Smooth muscle cell of bladder (primary cell): ENCODE results near the gene TACC2. TPM values are rescaled to one million over a fixed set of nuclear protein-coding genes. Genes with fewer than 3 reads are reported as not detected.

Experiments used
- total RNA-seq: library from RNA; depleted of rRNA; stranded (reverse); fragments of >200 nt; gene quantifications from 2 replicates; pipeline ENCODE4 v1.2.3, GENCODE V29; 2014

TACC2 gene
- 2.3 and 2.7 TPM in 2 replicates for total RNA-seq

GRCh38 chr10:121988361-121989324, at the start of gene TACC2:
Gene TACC2, plus strand, starts transcription at chr10:121989163. Its CDS starts 32,819 bp downstream, at chr10:122021982.

GRCh38 chr10:121974535-121975294, 14.2 kb upstream of the TACC2 start, which contains the start of gene NSMCE4A:
Gene NSMCE4A, minus strand, starts transcription at chr10:121975217. Its CDS starts 52 bp downstream, at chr10:121975165.

GRCh38 chr10:122271076-122271475, 282.1 kb downstream of the TACC2 start, which contains the start of gene BTBD16:
Gene BTBD16, plus strand, starts transcription at chr10:122271296. Its CDS starts 3,786 bp downstream, at chr10:122275082.

Other genes starting within 250 kb of the TACC2 start
- 17.8 and 20.8 TPM in 2 replicates for gene ATE1, start 61.1 kb upstream of the TACC2 start, total RNA-seq
- gene NSMCE4A, start 13.9 kb upstream of the TACC2 start, total RNA-seq = 13.6 and 16.5 TPM in 2 replicates